ENCODE measurements around the gene CDKN2B-AS1.

Gene CDKN2B-AS1

DNA sequence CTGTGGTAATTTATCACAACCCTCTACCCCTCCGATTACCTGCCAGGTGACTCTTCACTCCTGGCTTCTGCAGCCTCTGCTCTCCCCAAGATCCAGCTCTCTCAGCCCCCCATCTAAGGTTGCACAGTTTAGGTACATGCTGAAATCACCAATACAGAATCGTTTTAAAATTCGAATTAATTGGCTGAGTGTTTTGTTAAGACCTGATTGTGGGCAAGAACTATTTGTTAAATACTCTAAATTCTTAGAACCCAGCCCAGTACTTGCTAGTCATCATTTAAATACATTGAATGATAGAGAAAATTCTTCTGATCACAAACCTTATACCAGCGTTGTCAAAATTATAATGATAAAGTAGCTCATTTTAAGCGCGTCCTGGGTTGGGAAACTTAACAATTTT lies 162.0 kb downstream of the CDKN2B-AS1 start:
- no peak for DNase-seq (ENCODE audit: low spot score)
- no peak overlapping the region for H3K27ac ChIP-seq
- TF ChIP-seq, protein P1, sequence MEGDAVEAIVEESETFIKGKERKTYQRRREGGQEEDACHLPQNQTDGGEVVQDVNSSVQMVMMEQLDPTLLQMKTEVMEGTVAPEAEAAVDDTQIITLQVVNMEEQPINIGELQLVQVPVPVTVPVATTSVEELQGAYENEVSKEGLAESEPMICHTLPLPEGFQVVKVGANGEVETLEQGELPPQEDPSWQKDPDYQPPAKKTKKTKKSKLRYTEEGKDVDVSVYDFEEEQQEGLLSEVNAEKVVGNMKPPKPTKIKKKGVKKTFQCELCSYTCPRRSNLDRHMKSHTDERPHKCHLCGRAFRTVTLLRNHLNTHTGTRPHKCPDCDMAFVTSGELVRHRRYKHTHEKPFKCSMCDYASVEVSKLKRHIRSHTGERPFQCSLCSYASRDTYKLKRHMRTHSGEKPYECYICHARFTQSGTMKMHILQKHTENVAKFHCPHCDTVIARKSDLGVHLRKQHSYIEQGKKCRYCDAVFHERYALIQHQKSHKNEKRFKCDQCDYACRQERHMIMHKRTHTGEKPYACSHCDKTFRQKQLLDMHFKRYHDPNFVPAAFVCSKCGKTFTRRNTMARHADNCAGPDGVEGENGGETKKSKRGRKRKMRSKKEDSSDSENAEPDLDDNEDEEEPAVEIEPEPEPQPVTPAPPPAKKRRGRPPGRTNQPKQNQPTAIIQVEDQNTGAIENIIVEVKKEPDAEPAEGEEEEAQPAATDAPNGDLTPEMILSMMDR (IDR thresholded peaks at IDR 0.05) = no peak

DNA sequence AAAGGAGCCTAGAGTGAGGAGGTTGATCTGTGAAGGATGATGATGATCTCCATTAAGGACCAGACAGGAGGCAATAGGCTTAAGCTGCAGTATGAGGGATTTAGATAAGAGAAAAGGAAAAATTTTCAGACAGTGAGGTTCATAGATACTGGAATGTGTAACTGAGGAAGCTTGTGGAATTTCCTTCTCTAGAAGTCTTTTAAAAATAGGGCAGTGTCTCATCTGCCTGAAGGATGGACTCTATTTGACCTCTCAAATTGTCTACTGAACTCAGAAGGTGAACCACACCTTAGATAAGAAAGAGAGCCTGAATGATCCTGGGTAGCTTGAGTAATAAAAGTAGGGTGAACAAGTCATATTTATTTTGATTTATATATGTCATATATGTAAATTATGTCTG lies 162.7 kb downstream of the CDKN2B-AS1 start:
- DNase-seq (ENCODE audit: low spot score) = no peak
- TF ChIP-seq, protein P1 (IDR thresholded peaks at IDR 0.05) = no peak
- no peak overlapping the region for H3K27ac ChIP-seq
- no peak overlapping the region for H3K4me3 ChIP-seq

More for the DNA sequence above, 162.0 kb downstream of the CDKN2B-AS1 start:
- no peak overlapping the region for H3K4me3 ChIP-seq

DNA sequence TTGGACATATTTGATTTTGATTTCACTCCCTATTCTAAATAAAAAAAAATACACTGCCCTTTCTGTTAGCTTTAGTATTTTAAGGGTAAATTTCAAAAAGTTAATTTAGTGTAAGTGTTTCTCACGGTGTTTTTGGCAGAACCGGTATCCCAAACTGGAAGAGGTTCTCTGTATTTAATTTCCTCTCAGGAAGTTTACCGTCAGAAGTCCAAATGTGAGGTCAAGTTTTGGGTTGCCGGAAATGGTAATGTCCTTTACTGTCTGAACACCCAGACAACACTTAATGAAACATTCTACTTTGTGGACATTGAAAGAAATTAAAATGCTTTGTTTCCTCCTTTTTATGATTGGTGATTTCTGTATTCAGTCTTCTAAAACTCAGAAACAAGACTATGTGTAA lies 163.2 kb downstream of the CDKN2B-AS1 start:
- TF ChIP-seq, protein P1 (IDR thresholded peaks at IDR 0.05) = no peak
- no peak for DNase-seq (ENCODE audit: low spot score)
- no peak overlapping the region for H3K4me3 ChIP-seq
- H3K27ac ChIP-seq = no peak overlapping the region

DNA sequence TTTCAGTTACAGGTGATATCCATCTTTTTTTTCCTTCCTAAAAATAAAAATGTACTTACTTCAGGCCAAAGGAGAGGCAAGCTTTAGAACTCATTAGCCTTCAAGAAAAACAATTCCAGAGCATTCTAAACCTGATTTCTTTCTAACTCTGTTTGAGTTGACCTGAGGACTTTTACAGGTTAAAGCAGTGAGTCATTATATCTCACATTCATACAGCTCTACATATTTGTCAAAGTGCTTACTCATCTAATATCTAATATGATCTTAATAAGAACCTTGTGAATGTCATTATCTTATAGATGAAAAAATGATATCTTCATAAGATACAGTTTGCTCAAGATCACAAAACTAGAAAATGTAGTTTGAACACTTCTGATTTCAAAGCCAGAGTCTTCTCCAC lies 163.7 kb downstream of the CDKN2B-AS1 start:
- no peak for DNase-seq (ENCODE audit: low spot score)
- peak overlapping the region in 1 of 2 donors; percentile 23 for H3K27ac ChIP-seq
- H3K4me3 ChIP-seq = no peak overlapping the region
- TF ChIP-seq, protein P1 (IDR thresholded peaks at IDR 0.05) = no peak

GRCh38 chr9:22158927-22159346 lies 164.3 kb downstream of the CDKN2B-AS1 start:
- H3K27ac ChIP-seq = peak overlapping the region in 1 of 2 donors; percentile 23
- DNase-seq (ENCODE audit: low spot score) = no peak

DNA sequence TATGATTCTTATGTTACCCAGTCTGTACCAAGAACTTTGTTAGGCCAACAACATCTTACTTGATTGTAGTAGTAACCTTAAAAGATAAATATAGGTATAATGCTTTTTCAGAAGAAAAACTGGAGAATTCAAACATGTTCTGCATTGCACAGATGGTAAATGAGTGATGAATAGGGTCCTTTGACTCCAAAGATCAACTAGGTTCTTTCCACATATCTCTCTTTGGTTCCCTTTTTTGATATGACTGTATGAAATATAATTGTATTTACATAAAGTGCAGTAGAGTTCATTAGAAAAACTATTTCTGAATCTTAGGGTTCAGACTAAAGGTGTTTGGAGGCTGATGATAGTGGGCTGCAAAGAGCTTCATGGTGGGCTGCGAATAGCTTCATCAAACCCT lies 165.0 kb downstream of the CDKN2B-AS1 start:
- Histone ChIP-seq H3K4me3 (no peak overlapping the region), H3K27ac (no peak overlapping the region)
- TF ChIP-seq, protein P1 (IDR thresholded peaks at IDR 0.05) = no peak
- DNase-seq (ENCODE audit: low spot score) = no peak

More at GRCh38 chr9:22158927-22159346, 164.3 kb downstream of the CDKN2B-AS1 start:
- no peak overlapping the region for H3K4me3 ChIP-seq
- TF ChIP-seq, protein P1 (IDR thresholded peaks at IDR 0.05) = no peak

- H3K27ac ChIP-seq = no peak overlapping the region
- TF ChIP-seq, protein P1 (IDR thresholded peaks at IDR 0.05) = no peak
- no peak overlapping the region for H3K4me3 ChIP-seq
- no peak for DNase-seq (ENCODE audit: low spot score)
Observed at GRCh38 chr9:22160221-22160620, 165.6 kb downstream of the CDKN2B-AS1 start.

All from coronary artery (tissue), 2 donors.